SJCRH30 (cell line): Measurements from ENCODE around the gene PRKG1. TPM values are rescaled to one million over a fixed set of nuclear protein-coding genes. Genes with fewer than 3 reads are reported as not detected.
A peak's percentile ranks its signal among the peaks of the same experiment; 100 is the strongest.

Experiments used
- DNase-seq, 2 experiments: peaks; one replicate each; pipeline ENCODE4 v3.0.0-alpha.2; 2015 to 2020
- H3K27ac ChIP-seq: fragments of 250-450 bp; sonication (Bioruptor Pico); 2 replicates; pipeline ENCODE4 v1.5.1; 2020; ENCODE audit warnings: mild to moderate bottlenecking, moderate library complexity
- H3K27me3 ChIP-seq: fragments of 250-450 bp; sonication (Bioruptor Pico); 2 replicates; pipeline ENCODE4 v1.5.1; 2020; ENCODE audit warnings: mild to moderate bottlenecking, moderate library complexity
- H3K36me3 ChIP-seq: fragments of 250-450 bp; sonication (Bioruptor Pico); 2 replicates; pipeline ENCODE4 v1.5.1; 2020; ENCODE audit warnings: mild to moderate bottlenecking, moderate library complexity
- H3K4me1 ChIP-seq: fragments of 250-450 bp; sonication (Bioruptor Pico); 2 replicates; pipeline ENCODE4 v1.5.1; 2020; ENCODE audit warnings: mild to moderate bottlenecking, moderate library complexity
- H3K4me3 ChIP-seq: fragments of 250-450 bp; sonication (Bioruptor Pico); 2 replicates; pipeline ENCODE4 v1.5.1; 2020; ENCODE audit warnings: mild to moderate bottlenecking, moderate library complexity
- H3K9me3 ChIP-seq: fragments of 250-450 bp; sonication (Bioruptor Pico); replicated peaks from 2 replicates; pipeline ENCODE4 v1.5.1; 2020; ENCODE audit warnings: mild to moderate bottlenecking, moderate library complexity
- total RNA-seq: library from RNA; depleted of rRNA; stranded (reverse); fragments of >200 nt; shearing (Covaris generic); gene quantifications from 2 replicates; pipeline ENCODE4 v1.2.3, GENCODE V29; 2014; rRNA removed

The PRKG1 gene
- 2.6 and 3.0 TPM in 2 replicates for total RNA-seq

DNA sequence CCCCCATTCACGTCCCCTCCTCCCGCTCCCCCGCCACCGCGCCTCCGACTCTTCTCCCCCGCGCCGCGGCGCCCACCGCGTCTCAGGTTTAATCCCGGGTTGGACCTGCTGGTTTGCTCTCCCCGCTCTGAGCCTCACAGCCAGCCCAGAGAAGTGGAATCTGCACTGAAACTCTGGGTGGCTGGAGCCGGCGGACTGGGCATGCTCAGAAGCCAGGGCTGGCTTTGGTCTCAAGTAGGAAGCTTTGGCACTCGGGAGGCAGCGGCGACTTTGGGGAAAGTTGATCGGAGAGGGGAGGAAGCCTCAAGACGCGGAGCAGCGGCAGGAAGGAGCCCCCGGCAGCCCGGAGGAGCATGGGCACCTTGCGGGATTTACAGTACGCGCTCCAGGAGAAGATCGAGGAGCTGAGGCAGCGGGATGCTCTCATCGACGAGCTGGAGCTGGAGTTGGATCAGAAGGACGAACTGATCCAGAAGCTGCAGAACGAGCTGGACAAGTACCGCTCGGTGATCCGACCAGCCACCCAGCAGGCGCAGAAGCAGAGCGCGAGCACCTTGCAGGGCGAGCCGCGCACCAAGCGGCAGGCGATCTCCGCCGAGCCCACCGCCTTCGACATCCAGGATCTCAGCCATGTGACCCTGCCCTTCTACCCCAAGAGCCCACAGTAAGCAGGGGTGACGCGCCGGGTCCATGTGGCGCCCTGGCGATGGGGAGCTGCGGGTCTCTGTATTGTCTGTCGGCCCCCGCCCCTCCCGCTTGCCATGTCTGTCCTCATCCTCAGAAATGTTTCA is at the start of gene PRKG1:
PRKG1 (plus strand) TSS at position 250 of the 791 bp plus-strand sequence.
- no peaks in the 10 kb centered on the region for H3K36me3 ChIP-seq
- DNase-seq, result peak; percentile 49 to 65
- H3K27ac ChIP-seq, result 0 out of 2 replicates have a peak within 1 kb of the TSS, but pooled peaks have one; percentile 4
- no peaks in the 10 kb centered on the region for H3K27me3 ChIP-seq
- peak within 1 kb of the TSS; percentile 60 for H3K4me3 ChIP-seq
- no peaks in the 10 kb centered on the region for H3K9me3 ChIP-seq
- H3K4me1 ChIP-seq, result no peaks in the 10 kb centered on the region

DNA sequence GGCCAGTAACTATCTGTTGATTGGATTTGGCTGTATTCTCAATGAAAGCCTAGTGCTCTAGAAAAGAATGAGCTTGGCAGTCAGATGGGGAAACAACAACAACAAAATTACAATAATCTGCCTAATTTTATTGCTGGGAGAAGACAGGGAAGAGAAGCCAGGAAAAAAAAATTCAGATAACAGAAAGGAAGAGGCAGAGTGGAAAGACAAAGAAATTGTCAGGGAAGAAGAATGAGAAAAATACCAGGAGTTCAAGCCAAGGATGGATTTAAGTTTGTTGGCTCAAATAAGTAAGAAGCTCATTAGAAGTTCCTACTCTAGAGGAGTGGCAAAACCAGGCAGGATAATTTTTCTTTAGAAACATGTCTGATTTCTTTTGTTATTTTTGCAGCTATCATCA is 45.9 kb upstream of the PRKG1 start:
- no peak overlapping the region for H3K27ac ChIP-seq
- H3K4me1 ChIP-seq, result no peaks in the 10 kb centered on the region
- DNase-seq, result no peak
- no peaks in the 10 kb centered on the region for H3K9me3 ChIP-seq
- no peaks in the 10 kb centered on the region for H3K27me3 ChIP-seq
- no peak overlapping the region for H3K4me3 ChIP-seq
- no peaks in the 10 kb centered on the region for H3K36me3 ChIP-seq

DNA sequence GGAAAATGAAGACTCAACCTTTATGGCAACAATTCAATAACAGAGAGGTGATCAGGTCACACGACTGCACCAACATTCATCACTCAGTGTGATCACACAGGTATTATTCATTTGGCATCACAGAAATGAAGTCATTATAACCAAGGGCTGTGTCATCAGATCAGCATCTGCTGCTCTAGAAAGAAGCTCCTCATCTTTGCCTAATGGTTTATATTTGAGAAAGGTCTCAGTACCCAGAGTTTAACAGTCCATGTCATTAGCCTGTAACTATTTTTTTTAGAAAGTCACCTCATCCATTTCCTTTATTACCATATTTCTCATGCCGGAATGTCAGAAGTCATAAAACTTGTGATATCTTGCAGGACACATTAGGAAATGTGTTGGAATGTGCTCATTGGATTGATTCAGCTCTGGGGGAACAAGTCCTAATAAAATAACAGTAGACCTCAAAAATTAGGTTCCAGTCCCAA is 45.1 kb upstream of the PRKG1 start:
- H3K27ac ChIP-seq, result no peak overlapping the region

DNA sequence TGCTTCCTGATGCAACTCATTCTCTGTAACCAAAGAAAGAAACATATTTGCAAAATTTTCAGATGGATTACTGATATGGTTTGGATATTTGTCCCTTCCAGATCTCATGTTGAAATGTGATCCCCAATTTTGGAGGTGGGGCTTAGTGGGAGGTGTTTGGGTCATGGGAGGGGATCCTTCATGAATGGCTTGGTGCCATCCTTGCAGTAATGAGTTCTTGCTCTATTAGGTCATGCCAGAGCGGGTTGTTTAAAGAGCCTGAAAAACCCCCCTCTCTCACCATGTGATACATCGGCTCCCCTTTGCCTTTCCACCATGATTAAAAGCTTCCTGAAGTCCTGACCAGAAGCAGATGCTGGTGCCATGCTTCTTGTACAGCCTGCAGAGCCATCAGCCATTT is 43.8 kb upstream of the PRKG1 start:
- Histone ChIP-seq H3K9me3 (no peaks in the 10 kb centered on the region), H3K27ac (no peak overlapping the region), H3K4me1 (no peaks in the 10 kb centered on the region), H3K27me3 (no peaks in the 10 kb centered on the region), H3K36me3 (no peaks in the 10 kb centered on the region), H3K4me3 (no peak overlapping the region)
- no peak for DNase-seq

More for the DNA sequence above, 45.1 kb upstream of the PRKG1 start:
- Histone ChIP-seq H3K9me3 (no peaks in the 10 kb centered on the region), H3K27me3 (no peaks in the 10 kb centered on the region), H3K4me1 (no peaks in the 10 kb centered on the region), H3K4me3 (no peak overlapping the region), H3K36me3 (no peaks in the 10 kb centered on the region)
- DNase-seq, result no peak

DNA sequence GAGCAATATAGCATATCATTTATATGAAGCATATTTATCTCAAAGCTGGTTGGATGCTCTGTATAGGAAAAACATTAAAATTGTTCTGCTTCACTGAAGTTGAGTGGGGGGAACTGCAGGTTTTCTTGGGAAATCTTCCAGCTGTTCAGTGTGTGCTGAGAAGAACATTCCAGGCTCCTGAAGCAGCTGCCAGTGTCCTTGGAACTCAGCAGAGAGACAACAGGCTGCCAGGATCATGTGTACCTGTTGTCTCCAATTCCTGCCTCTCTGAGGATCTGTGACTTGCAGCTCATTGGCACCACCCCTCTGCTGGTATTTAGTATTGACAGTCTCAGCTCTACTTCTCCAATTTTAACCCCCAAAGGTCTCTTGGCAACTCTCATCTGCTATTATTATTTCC is 42.3 kb upstream of the PRKG1 start:
- Histone ChIP-seq H3K36me3 (no peaks in the 10 kb centered on the region), H3K27me3 (no peaks in the 10 kb centered on the region), H3K4me3 (no peak overlapping the region), H3K4me1 (no peaks in the 10 kb centered on the region), H3K9me3 (no peaks in the 10 kb centered on the region), H3K27ac (no peak overlapping the region)
- no peak for DNase-seq

DNA sequence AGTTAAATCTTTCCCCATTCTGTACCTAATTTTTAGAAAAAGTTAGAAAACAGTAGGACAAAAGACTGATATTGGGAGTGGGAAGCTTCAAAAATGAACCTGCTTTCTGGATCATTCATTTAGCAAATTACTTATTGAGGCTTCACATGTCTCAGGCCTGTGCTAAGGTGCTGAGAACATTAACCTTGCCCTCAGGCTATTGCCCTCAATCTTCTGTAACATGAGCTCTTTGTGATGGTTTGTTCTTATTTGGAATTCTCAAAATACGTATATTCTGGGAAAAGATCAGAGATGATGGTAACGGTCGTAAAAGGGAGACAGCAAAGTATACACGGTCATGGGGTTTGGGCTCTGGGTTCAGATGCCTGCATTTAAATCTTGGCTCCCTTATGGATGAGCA is 39.5 kb upstream of the PRKG1 start:
- Histone ChIP-seq H3K27me3 (no peaks in the 10 kb centered on the region), H3K9me3 (no peaks in the 10 kb centered on the region), H3K4me3 (no peak overlapping the region), H3K4me1 (no peaks in the 10 kb centered on the region), H3K27ac (no peak overlapping the region), H3K36me3 (no peaks in the 10 kb centered on the region)
- DNase-seq, result no peak

DNA sequence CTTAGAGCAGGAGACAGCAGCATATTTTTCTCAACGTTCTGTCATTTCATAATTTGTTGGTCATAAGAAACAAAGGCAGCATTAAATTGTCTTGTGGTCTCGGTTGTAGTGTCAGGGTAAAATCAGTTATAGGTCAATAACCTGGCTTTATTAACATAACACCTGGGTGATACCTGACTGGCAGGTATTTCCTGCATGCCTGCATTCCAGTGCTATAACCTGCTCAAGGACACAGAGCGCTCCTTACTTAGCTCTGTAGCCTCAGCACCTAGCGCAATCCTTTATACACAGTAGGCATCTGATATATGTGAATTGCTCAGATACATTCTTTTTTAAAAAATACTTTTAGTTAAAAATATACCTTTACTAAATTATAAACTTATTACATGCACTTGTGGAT is 38.9 kb upstream of the PRKG1 start:
- DNase-seq, result no peak
- Histone ChIP-seq H3K9me3 (no peaks in the 10 kb centered on the region), H3K4me1 (no peaks in the 10 kb centered on the region), H3K4me3 (no peak overlapping the region), H3K27me3 (no peaks in the 10 kb centered on the region), H3K36me3 (no peaks in the 10 kb centered on the region), H3K27ac (no peak overlapping the region)

DNA sequence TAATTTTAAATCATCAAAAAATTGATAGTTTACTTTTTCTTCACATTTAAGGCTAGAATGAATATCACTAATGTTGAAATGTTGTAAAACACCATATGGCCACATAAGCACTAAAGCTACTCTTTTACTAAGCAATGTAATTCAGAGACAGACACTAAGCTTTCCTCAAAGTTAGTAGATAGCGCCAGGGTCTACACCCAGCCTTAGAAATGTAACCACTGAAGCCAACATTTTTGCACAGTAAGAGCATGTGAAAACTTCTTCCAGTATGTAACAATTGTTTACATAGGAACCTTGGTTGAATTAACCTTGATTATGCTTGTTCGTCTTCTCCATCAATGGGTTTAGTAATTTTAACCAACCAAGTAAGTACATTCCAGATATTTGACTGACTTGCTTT is 28.4 kb upstream of the PRKG1 start:
- no peaks in the 10 kb centered on the region for H3K9me3 ChIP-seq
- DNase-seq, result no peak
- no peak overlapping the region for H3K27ac ChIP-seq
- no peaks in the 10 kb centered on the region for H3K27me3 ChIP-seq
- no peaks in the 10 kb centered on the region for H3K36me3 ChIP-seq
- no peak overlapping the region for H3K4me3 ChIP-seq
- H3K4me1 ChIP-seq, result no peaks in the 10 kb centered on the region

DNA sequence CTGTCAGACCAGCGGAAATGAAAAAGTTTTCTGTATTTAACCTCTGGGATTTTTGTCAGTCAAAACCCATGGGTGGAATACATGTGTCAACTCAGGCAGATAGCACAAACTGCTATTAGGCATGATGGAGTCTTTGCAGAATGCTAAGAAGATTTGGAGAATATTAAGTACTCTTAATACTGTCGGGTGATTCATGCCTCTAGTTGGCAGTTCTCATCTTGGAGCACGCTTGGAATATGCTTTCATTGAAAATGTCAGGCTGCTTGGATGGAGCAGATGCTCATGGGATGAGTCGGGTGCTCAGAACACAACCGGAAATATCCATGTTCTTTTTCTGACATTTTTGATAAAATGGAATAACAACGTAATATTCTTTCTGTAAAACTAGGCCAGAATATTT is 27.6 kb upstream of the PRKG1 start:
- DNase-seq, result no peak
- Histone ChIP-seq H3K27me3 (no peaks in the 10 kb centered on the region), H3K4me3 (no peak overlapping the region), H3K27ac (no peak overlapping the region), H3K9me3 (no peaks in the 10 kb centered on the region), H3K36me3 (no peaks in the 10 kb centered on the region), H3K4me1 (no peaks in the 10 kb centered on the region)

DNA sequence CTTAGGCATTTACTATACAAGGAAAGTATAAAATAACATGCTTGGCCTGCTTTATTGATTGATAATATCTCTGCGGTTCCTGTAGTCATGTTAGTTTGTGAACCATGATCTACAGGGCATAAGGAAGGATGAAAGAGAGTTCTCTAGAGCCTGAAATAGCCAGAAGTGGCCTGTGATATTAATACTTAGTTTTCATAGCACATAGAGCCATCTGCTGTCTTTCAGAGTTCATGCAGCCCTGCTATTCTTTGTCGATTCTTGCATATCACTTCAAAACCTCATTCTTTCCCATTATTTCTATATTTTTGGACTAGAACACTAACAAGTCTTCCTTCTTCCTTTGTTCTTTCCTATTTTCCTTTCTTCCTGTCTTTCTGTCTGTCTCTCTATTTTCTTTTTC is 26.4 kb upstream of the PRKG1 start:
- Histone ChIP-seq H3K9me3 (no peaks in the 10 kb centered on the region), H3K4me1 (no peaks in the 10 kb centered on the region), H3K27ac (no peak overlapping the region), H3K27me3 (no peaks in the 10 kb centered on the region), H3K36me3 (no peaks in the 10 kb centered on the region), H3K4me3 (no peak overlapping the region)
- DNase-seq, result no peak

DNA sequence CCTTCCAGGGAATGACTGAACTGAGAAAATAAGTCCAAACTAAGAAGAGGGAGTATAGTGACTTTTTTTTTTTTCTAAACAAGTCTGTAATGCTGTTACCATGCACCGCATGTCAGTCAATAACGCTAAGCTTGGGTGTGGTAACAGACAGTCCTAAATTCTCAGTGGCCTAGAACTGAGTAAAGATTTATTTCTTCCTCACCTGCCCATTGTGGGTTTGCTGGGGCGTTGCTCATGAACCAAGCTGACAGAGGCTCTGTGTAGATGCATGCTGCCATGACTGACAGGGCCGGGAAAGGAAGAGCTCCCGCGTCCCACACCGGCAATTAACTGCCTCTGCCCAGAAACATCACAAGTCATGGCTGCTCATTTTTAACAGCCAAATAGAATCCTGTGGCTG is 25.5 kb upstream of the PRKG1 start:
- H3K27ac ChIP-seq, result no peak overlapping the region
- H3K9me3 ChIP-seq, result no peaks in the 10 kb centered on the region
- no peaks in the 10 kb centered on the region for H3K4me1 ChIP-seq
- H3K4me3 ChIP-seq, result no peak overlapping the region
- no peaks in the 10 kb centered on the region for H3K36me3 ChIP-seq
- no peak for DNase-seq
- no peaks in the 10 kb centered on the region for H3K27me3 ChIP-seq

DNA sequence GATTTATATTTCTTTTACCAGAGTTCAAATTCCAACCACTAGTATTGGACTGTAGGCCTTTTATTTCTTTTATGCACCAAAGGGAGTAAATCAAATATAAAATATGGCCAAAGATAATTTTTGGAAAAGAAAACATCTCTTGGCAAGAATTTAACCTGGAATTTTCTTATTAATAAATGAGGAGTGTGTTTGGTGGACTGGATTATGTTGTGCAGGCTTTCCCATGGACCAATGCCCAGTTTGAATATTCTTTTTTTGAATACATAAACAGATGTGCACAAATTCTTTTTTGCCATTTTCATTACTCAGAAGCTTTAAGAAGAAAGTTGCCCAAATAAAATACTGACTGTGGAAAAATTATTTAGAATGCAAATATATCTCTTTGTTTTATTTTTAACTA is 22.1 kb upstream of the PRKG1 start:
- DNase-seq, result no peak

DNA sequence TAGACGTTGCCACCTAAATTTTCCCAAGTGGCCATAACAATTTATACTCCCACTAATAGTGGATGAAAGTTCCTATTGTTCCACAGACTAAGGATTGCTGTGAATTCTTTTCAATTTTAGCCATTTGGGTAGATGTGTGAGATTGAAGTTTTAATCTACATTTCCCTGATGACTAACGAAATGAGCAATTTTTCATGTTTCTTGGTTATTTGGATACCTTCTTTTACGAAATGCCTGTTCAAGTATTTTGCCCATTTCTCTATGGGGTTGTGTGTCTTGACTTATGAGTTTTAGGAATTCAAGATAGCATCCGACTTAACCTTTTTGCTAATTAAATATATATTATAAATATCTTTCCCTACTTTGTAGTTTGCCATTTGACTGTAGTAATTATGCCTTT is 16.4 kb upstream of the PRKG1 start:
- DNase-seq, result no peak
- Histone ChIP-seq H3K4me3 (no peak overlapping the region), H3K27me3 (no peaks in the 10 kb centered on the region), H3K9me3 (no peaks in the 10 kb centered on the region), H3K27ac (no peak overlapping the region), H3K36me3 (no peaks in the 10 kb centered on the region), H3K4me1 (no peaks in the 10 kb centered on the region)

More for the DNA sequence above, 22.1 kb upstream of the PRKG1 start:
- no peaks in the 10 kb centered on the region for H3K9me3 ChIP-seq
- H3K27ac ChIP-seq, result no peak overlapping the region
- H3K36me3 ChIP-seq, result no peaks in the 10 kb centered on the region
- H3K27me3 ChIP-seq, result no peaks in the 10 kb centered on the region
- no peaks in the 10 kb centered on the region for H3K4me1 ChIP-seq
- no peak overlapping the region for H3K4me3 ChIP-seq

DNA sequence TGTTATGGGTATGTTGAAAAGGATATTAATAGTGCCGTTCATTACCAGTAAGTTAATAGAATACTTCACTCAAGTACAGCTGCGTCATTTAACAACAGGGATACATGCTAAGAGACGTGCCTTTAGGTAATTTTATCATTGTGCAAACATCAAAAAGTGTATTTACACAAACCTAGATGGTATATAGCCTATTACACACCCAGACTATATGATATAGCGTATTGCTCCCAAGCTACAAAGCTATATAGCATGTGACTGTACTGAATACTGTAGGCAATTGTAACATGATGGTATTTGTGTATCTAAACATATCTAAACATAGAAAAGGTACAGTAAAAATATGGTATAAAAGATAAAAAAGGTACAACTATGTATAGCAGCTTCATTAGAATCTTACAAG is 11.1 kb upstream of the PRKG1 start:
- Histone ChIP-seq H3K9me3 (no peaks in the 10 kb centered on the region), H3K4me3 (no peak overlapping the region), H3K4me1 (no peaks in the 10 kb centered on the region), H3K27me3 (no peaks in the 10 kb centered on the region), H3K27ac (no peak overlapping the region), H3K36me3 (no peaks in the 10 kb centered on the region)
- DNase-seq, result no peak

DNA sequence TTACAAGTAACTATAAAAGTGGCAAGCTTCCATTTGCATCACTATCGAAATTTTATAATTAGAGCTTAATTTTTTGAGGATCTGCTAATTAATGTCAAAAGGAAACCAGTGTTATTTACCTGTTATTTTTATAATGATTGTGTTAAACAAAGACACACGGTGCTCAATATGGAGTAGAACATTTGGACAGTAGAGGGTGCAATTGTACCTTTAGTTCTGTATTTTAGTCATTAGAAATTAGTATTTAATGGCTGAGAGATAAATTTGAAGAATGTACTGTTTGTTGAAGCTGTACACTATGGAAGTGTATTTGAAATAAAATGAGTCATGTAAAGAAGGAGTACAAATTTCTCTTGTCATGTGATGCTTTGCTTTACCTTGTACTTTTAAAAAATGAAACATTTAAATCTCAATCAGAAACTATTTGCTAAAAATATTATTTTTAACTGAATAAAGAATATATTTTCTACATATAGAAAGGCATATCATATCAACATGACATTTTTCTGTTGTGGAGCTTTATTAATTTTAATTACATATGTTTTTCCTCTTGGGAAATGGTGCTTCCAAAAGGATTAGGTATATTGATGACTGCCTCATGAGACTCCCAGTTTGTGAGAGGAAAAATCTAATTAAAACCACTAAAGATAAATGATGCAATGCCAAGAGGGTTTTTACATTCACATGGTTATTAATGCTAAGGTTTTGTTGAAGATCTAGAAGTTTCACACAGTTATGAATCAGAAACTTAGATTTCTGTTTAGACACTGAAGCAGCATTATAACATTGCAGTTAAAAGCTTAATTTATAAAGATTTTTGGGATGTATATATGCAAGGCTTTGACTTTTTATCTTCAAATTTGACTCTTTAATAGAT is 10.4 kb upstream of the PRKG1 start:
- H3K36me3 ChIP-seq, result no peaks in the 10 kb centered on the region
- H3K27me3 ChIP-seq, result no peaks in the 10 kb centered on the region
- DNase-seq, result peak in 1 of 2 experiments; percentile 42
- H3K4me1 ChIP-seq, result no peaks in the 10 kb centered on the region
- H3K9me3 ChIP-seq, result no peaks in the 10 kb centered on the region
- H3K27ac ChIP-seq, result no peak overlapping the region
- no peak overlapping the region for H3K4me3 ChIP-seq
